Spleen (tissue), 7 donors: ENCODE data around the gene TCF7L1.

Experiments
- CTCF ChIP-seq, 11 experiments: fragments of 200-600 bp in 7 of 11; fragments of 450-650 bp in 4 of 11; sonication (generic) in 4 of 11; IDR thresholded peaks in 8 of 11; conservative IDR thresholded peaks in 3 of 11; 1 replicate in 7 of 11; 2 replicates in 4 of 11; pipeline versions ENCODE4 v1.4.0 to v1.8.0; 2016 to 2021; ENCODE audit warnings: antibody characterized with exemption in 11 of 11, inconsistent platforms in 4 of 11, mild to moderate bottlenecking in 1 of 11
- POLR2A ChIP-seq, 3 donors: fragments of 450-650 bp; IDR thresholded peaks; one replicate each; pipeline ENCODE4 v1.5.1; 2017; ENCODE audit warnings: antibody characterized with exemption in 3 of 3, mild to moderate bottlenecking in 1 of 3
- POLR2AphosphoS5 ChIP-seq, 3 donors: sonication (generic); formaldehyde crosslinking; IDR thresholded peaks; one replicate each; pipeline ENCODE4 v1.5.1; 2017; ENCODE audit warnings: antibody characterized with exemption in 3 of 3
- donor health status: DM: no; HTN: no; CAD: no; lungs with moderate emphysema.
- donor health status: DM: no; HTN: no; CAD: no.
- donor health status: DM: no; HTN: no; CAD: no.

- TF ChIP-seq POLR2A (IDR thresholded peaks at IDR 0.05) (no peak), CTCF (IDR thresholded peaks at IDR 0.05 in 8 of 11, conservative IDR thresholded peaks at IDR 0.05 in 3 of 11) (no peak), POLR2AphosphoS5 (IDR thresholded peaks at IDR 0.05) (no peak)
Observed at GRCh38 chr2:85164145-85164569, 31.0 kb downstream of the TCF7L1 start.
